DOHH2 (cell line): ENCODE data around the gene CYP4F22.

Experiments used
- CTCF ChIP-seq: fragments of 200-600 bp; sonication (generic); IDR thresholded peaks from one replicate; pipeline ENCODE4 v1.5.1; 2014; ENCODE audit warnings: antibody characterized with exemption, mild to moderate bottlenecking, low read depth, low read length; ENCODE audit not compliant: poor library complexity, severe bottlenecking
- EZH2phosphoT487 ChIP-seq: fragments of 200-600 bp; sonication (generic); IDR thresholded peaks from 2 replicates; pipeline ENCODE4 v1.6.1; 2017; ENCODE audit warnings: borderline replicate concordance, mild to moderate bottlenecking, antibody characterized with exemption, low read length, moderate library complexity, mixed read lengths

- no peak for TF ChIP-seq CTCF
- TF ChIP-seq EZH2phosphoT487 = no peak
Measured at GRCh38 chr19:15583346-15583745, 75.0 kb downstream of the CYP4F22 start.
